ENCODE measurements around the gene RAD50.

RAD50 gene

GRCh38 chr5:132641841-132642240, 85.1 kb downstream of the RAD50 start:
- H3K4me3 ChIP-seq (ENCODE audit: control insufficient read depth, low read depth, low read length) = no peak overlapping the region
- no peak for DNase-seq (ENCODE audit: low read depth)
- TF ChIP-seq CTCF (IDR thresholded peaks at IDR 0.05; ENCODE audit: control insufficient read depth, insufficient read depth, low read depth, low read length, missing control alignments) = no peak

- DNase-seq (ENCODE audit: low read depth) = no peak
- H3K4me3 ChIP-seq (ENCODE audit: control insufficient read depth, low read depth, low read length) = no peak overlapping the region
- TF ChIP-seq CTCF (IDR thresholded peaks at IDR 0.05; ENCODE audit: control insufficient read depth, insufficient read depth, low read depth, low read length, missing control alignments) = no peak
Observed at GRCh38 chr5:132644177-132644576, 87.4 kb downstream of the RAD50 start.

- TF ChIP-seq CTCF (IDR thresholded peaks at IDR 0.05; ENCODE audit: control insufficient read depth, insufficient read depth, low read depth, low read length, missing control alignments) = no peak
- H3K4me3 ChIP-seq (ENCODE audit: control insufficient read depth, low read depth, low read length) = no peak overlapping the region
- no peak for DNase-seq (ENCODE audit: low read depth)
Observed at GRCh38 chr5:132646583-132647266, 89.9 kb downstream of the RAD50 start.

GRCh38 chr5:132647473-132647872, 90.7 kb downstream of the RAD50 start:
- no peak overlapping the region for H3K4me3 ChIP-seq (ENCODE audit: control insufficient read depth, low read depth, low read length)
- no peak for DNase-seq (ENCODE audit: low read depth)
- no peak for TF ChIP-seq CTCF (IDR thresholded peaks at IDR 0.05; ENCODE audit: control insufficient read depth, insufficient read depth, low read depth, low read length, missing control alignments)

- DNase-seq (ENCODE audit: low read depth) = no peak
- no peak for TF ChIP-seq CTCF (IDR thresholded peaks at IDR 0.05; ENCODE audit: control insufficient read depth, insufficient read depth, low read depth, low read length, missing control alignments)
- no peak overlapping the region for H3K4me3 ChIP-seq (ENCODE audit: control insufficient read depth, low read depth, low read length)
Observed at GRCh38 chr5:132648355-132648754, 91.6 kb downstream of the RAD50 start.

GRCh38 chr5:132651838-132652469, 95.2 kb downstream of the RAD50 start:
- DNase-seq (ENCODE audit: low read depth) = no peak
- H3K4me3 ChIP-seq (ENCODE audit: control insufficient read depth, low read depth, low read length) = no peak overlapping the region
- no peak for TF ChIP-seq CTCF (IDR thresholded peaks at IDR 0.05; ENCODE audit: control insufficient read depth, insufficient read depth, low read depth, low read length, missing control alignments)
